ENCODE measurements around the gene STT3A. TPM values are rescaled to one million over a fixed set of nuclear protein-coding genes. Genes with fewer than 3 reads are reported as not detected.

Gene STT3A
- total and polyA plus RNA-seq, 2 experiments from 2014 or later: 91.7 to 156 TPM

DNA sequence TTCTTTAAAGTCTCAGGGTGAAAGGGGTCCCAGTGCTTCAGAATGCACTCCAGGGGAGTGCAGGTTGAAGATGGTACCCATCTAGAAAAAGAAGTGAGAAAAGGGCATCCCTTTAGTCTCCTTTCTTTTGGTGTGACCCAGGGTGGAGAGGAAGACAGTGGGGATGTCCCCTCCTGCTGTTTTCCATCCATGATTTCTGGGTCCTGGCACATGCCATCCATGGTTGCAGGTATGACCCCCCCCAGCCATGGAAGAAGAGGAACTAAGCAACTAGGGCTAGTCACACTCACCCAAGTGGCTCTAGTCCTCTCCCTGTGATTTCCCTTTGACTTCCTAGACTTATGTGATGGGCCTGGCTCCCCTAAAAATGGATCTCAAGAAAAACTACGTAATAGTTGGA lies 39.3 kb upstream of the STT3A start:
- peaks cover 12% of the 10 kb centered on the region; the same call in 1 of the 2 replicates for H3K36me3 ChIP-seq (ENCODE audit: insufficient read depth)
- H3K4me1 ChIP-seq (ENCODE audit: insufficient read depth): no peaks in the 10 kb centered on the region
- Mint-ChIP-seq H3K4me3 (no peak overlapping the region), H3K4me1 (no peaks in the 10 kb centered on the region), H3K9me3 (peaks cover 53% of the 10 kb centered on the region), H3K27ac (no peak overlapping the region), H3K36me3 (ENCODE audit: low read depth) (peaks cover 35% of the 10 kb centered on the region), H3K27me3 (ENCODE audit: insufficient read depth, low read depth, poor library complexity) (peaks cover 4% of the 10 kb centered on the region)
- no peak overlapping the region for H3K27ac ChIP-seq (ENCODE audit: low read depth)
- H3K4me3 ChIP-seq: no peak overlapping the region
- DNase-seq (ENCODE audit: low spot score): no peak
- H3K27me3 ChIP-seq (ENCODE audit: insufficient read depth): no peaks in the 10 kb centered on the region
- no peak overlapping the region for H2AFZ ChIP-seq
- no peaks in the 10 kb centered on the region for H3K79me2 ChIP-seq (replicated peaks; ENCODE audit: insufficient read depth)
- ATAC-seq: no peak
- H4K20me1 ChIP-seq (replicated peaks; ENCODE audit: insufficient read depth): no peaks in the 10 kb centered on the region
- no peaks in the 10 kb centered on the region for H3K9me2 ChIP-seq (ENCODE audit: insufficient read depth)
- no peak for TF ChIP-seq ZNF114 (CRISPR knock-in tag; IDR thresholded peaks at IDR 0.05)
- no peak for TF ChIP-seq CREB1 (CRISPR knock-in tag; IDR thresholded peaks at IDR 0.05; ENCODE audit: low read depth)
- TF ChIP-seq, protein P1, sequence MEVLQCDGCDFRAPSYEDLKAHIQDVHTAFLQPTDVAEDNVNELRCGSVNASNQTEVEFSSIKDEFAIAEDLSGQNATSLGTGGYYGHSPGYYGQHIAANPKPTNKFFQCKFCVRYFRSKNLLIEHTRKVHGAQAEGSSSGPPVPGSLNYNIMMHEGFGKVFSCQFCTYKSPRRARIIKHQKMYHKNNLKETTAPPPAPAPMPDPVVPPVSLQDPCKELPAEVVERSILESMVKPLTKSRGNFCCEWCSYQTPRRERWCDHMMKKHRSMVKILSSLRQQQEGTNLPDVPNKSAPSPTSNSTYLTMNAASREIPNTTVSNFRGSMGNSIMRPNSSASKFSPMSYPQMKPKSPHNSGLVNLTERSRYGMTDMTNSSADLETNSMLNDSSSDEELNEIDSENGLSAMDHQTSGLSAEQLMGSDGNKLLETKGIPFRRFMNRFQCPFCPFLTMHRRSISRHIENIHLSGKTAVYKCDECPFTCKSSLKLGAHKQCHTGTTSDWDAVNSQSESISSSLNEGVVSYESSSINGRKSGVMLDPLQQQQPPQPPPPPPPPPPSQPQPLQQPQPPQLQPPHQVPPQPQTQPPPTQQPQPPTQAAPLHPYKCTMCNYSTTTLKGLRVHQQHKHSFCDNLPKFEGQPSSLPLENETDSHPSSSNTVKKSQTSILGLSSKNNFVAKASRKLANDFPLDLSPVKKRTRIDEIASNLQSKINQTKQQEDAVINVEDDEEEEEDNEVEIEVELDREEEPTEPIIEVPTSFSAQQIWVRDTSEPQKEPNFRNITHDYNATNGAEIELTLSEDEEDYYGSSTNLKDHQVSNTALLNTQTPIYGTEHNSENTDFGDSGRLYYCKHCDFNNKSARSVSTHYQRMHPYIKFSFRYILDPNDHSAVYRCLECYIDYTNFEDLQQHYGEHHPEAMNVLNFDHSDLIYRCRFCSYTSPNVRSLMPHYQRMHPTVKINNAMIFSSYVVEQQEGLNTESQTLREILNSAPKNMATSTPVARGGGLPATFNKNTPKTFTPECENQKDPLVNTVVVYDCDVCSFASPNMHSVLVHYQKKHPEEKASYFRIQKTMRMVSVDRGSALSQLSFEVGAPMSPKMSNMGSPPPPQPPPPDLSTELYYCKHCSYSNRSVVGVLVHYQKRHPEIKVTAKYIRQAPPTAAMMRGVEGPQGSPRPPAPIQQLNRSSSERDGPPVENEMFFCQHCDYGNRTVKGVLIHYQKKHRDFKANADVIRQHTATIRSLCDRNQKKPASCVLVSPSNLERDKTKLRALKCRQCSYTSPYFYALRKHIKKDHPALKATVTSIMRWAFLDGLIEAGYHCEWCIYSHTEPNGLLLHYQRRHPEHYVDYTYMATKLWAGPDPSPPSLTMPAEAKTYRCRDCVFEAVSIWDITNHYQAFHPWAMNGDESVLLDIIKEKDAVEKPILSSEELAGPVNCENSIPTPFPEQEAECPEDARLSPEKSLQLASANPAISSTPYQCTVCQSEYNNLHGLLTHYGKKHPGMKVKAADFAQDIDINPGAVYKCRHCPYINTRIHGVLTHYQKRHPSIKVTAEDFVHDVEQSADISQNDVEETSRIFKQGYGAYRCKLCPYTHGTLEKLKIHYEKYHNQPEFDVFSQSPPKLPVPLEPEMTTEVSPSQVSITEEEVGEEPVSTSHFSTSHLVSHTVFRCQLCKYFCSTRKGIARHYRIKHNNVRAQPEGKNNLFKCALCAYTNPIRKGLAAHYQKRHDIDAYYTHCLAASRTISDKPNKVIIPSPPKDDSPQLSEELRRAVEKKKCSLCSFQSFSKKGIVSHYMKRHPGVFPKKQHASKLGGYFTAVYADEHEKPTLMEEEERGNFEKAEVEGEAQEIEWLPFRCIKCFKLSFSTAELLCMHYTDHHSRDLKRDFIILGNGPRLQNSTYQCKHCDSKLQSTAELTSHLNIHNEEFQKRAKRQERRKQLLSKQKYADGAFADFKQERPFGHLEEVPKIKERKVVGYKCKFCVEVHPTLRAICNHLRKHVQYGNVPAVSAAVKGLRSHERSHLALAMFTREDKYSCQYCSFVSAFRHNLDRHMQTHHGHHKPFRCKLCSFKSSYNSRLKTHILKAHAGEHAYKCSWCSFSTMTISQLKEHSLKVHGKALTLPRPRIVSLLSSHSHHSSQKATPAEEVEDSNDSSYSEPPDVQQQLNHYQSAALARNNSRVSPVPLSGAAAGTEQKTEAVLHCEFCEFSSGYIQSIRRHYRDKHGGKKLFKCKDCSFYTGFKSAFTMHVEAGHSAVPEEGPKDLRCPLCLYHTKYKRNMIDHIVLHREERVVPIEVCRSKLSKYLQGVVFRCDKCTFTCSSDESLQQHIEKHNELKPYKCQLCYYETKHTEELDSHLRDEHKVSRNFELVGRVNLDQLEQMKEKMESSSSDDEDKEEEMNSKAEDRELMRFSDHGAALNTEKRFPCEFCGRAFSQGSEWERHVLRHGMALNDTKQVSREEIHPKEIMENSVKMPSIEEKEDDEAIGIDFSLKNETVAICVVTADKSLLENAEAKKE (CRISPR knock-in tag; IDR thresholded peaks at IDR 0.05): no peak
- no peaks in the 10 kb centered on the region for H3F3A ChIP-seq (replicated peaks; ENCODE audit: low read depth)
- no peak overlapping the region for H3K4me2 ChIP-seq

DNA sequence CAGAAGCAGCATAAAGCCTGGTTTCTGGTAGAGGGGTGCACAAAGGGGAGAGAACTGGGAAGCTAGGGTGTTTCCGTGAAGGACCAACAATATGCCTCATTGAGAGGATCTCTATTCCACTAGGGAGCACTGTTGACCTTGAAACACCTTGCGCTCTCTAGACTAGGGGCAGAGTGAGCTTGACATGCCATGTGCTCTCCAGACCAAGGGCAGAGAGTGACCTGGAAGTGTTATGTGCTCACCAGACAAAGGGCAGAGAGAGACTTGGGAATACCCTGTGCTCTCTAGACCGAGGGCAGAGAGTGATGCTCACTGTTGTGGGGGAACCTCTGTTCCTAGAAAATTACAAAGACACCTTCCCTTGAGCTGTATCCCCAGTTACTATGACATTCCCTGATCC lies 38.6 kb upstream of the STT3A start:
- Histone ChIP-seq H3K4me1 (ENCODE audit: insufficient read depth) (no peaks in the 10 kb centered on the region), H2AFZ (no peak overlapping the region), H3K27ac (ENCODE audit: low read depth) (no peak overlapping the region), H3K27me3 (ENCODE audit: insufficient read depth) (no peaks in the 10 kb centered on the region), H3K4me2 (no peak overlapping the region), H3K36me3 (ENCODE audit: insufficient read depth) (peaks cover 12% of the 10 kb centered on the region; the same call in 1 of the 2 replicates), H3K4me3 (no peak overlapping the region), H3K79me2 (replicated peaks; ENCODE audit: insufficient read depth) (no peaks in the 10 kb centered on the region), H3K9me2 (ENCODE audit: insufficient read depth) (no peaks in the 10 kb centered on the region), H4K20me1 (replicated peaks; ENCODE audit: insufficient read depth) (no peaks in the 10 kb centered on the region), H3F3A (replicated peaks; ENCODE audit: low read depth) (no peaks in the 10 kb centered on the region)
- TF ChIP-seq, protein P2, sequence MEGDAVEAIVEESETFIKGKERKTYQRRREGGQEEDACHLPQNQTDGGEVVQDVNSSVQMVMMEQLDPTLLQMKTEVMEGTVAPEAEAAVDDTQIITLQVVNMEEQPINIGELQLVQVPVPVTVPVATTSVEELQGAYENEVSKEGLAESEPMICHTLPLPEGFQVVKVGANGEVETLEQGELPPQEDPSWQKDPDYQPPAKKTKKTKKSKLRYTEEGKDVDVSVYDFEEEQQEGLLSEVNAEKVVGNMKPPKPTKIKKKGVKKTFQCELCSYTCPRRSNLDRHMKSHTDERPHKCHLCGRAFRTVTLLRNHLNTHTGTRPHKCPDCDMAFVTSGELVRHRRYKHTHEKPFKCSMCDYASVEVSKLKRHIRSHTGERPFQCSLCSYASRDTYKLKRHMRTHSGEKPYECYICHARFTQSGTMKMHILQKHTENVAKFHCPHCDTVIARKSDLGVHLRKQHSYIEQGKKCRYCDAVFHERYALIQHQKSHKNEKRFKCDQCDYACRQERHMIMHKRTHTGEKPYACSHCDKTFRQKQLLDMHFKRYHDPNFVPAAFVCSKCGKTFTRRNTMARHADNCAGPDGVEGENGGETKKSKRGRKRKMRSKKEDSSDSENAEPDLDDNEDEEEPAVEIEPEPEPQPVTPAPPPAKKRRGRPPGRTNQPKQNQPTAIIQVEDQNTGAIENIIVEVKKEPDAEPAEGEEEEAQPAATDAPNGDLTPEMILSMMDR (conservative IDR thresholded peaks at IDR 0.05; ENCODE audit: low read depth in 2 of 2): peak in 1 of 2 experiments; percentile 15; a peak in 1 of 4 replicates
- TF ChIP-seq JUNB (IDR thresholded peaks at IDR 0.05; ENCODE audit: unreplicated experiment): no peak
- Mint-ChIP-seq H3K36me3 (ENCODE audit: low read depth) (peaks cover 35% of the 10 kb centered on the region), H3K9me3 (peaks cover 53% of the 10 kb centered on the region), H3K4me3 (no peak overlapping the region), H3K27ac (no peak overlapping the region), H3K27me3 (ENCODE audit: insufficient read depth, low read depth, poor library complexity) (peaks cover 4% of the 10 kb centered on the region), H3K4me1 (no peaks in the 10 kb centered on the region)
- DNase-seq (ENCODE audit: low spot score) (no peak), ATAC-seq (no peak)

Data from GM23338 (cell line).